ENCODE measurements around the gene DPY19L1.
"Not testable (repeated sequence)": the region's sequence is repeated elsewhere in the genome, so short reads cannot be mapped to it uniquely, and the experiment has no call there.

GRCh38 chr7:34984140-34984539, 53.1 kb downstream of the DPY19L1 start:
- TF ChIP-seq POLR2A, CTCF (IDR thresholded peaks at IDR 0.05): not testable (repeated sequence)

Measured in adrenal gland (tissue), 5 donors.